HCT116 (cell line): ENCODE data around the gene PCDHA11. TPM values are rescaled to one million over a fixed set of nuclear protein-coding genes. Genes with fewer than 3 reads are reported as not detected.
"Not testable (repeated sequence)": the region's sequence is repeated elsewhere in the genome, so short reads cannot be mapped to it uniquely, and the experiment has no call there.

Source experiments
- ATAC-seq: fragments of 200-7000 bp; cut with Tn5 transposase; 2 replicates; pipeline ENCODE4 v1.9.1; 2020; ENCODE audit warnings: mild to moderate bottlenecking, moderate library complexity
- BruUV-seq: library from RNA; stranded (reverse); fragments of 400-500 nt; replicated peaks from 2 replicates; lab custom pipeline; 2021; lab: Mats Ljungman, UMichigan
- CTCF ChIA-PET: fragments of 300-600 bp; sonication (Branson Sonifier 250); formaldehyde crosslinking; loops from one replicate; lab custom pipeline; 2021; ENCODE audit warnings: antibody characterized with exemption; lab: Charles Lee
- POLR2A ChIA-PET: fragments of 300-600, 350-600 bp; sonication (Branson Sonifier 250); formaldehyde crosslinking; loops from one replicate; lab custom pipeline; 2021; ENCODE audit warnings: antibody characterized with exemption; lab: Charles Lee
- RAD21 ChIA-PET, 2 experiments: fragments of 300-600 bp; sonication (Branson Sonifier 250); formaldehyde crosslinking; loops; one replicate each; lab custom pipeline; 2023; ENCODE audit warnings: low total read pairs in 2 of 2; ENCODE audit not compliant: uncharacterized antibody in 2 of 2, unreplicated experiment in 2 of 2, low non-redundant PET in 1 of 2; lab: Charles Lee
- DNase-seq: peaks from one replicate; pipeline ENCODE4 v3.0.0-alpha.2; 2010; ENCODE audit warnings: low read depth, low spot score
- H2AFZ ChIP-seq: fragments of 200-600 bp; shearing (Covaris generic), sonication (generic); 2 replicates; pipeline ENCODE4 v1.6.1; 2017; ENCODE audit warnings: low read depth, mixed run types, mixed read lengths, antibody characterized with exemption, low read length; ENCODE audit not compliant: poor library complexity, severe bottlenecking
- H3K27ac ChIP-seq: 2 replicates; pipeline ENCODE4 v1.5.1; 2012; ENCODE audit warnings: low read depth, low read length
- H3K27me3 ChIP-seq: fragments of 200-600 bp; sonication (generic); 2 replicates; pipeline ENCODE4 v1.6.1; 2016; ENCODE audit warnings: mixed run types, low read length, mixed read lengths; ENCODE audit not compliant: insufficient read depth
- H3K36me3 ChIP-seq, 2 experiments: fragments of 200-500 bp in 1 of 2; fragments of 200-600 bp in 1 of 2; sonication (Bioruptor generic) in 1 of 2; sonication (generic) in 1 of 2; 2 replicates each; pipeline versions ENCODE4 v1.5.1 to v1.6.1; 2014 to 2016; ENCODE audit warnings: low read length in 2 of 2, inconsistent platforms in 1 of 2, mixed read lengths in 1 of 2, mixed run types in 1 of 2; ENCODE audit not compliant: insufficient read depth in 2 of 2, control insufficient read depth in 1 of 2
- H3K4me1 ChIP-seq, 2 experiments: fragments of 200-600 bp in 1 of 2; sonication (generic) in 1 of 2; 2 replicates each; pipeline versions ENCODE4 v1.5.1 to v1.6.1; 2012 to 2017; ENCODE audit warnings: low read length in 2 of 2, inconsistent platforms in 1 of 2, mild to moderate bottlenecking in 1 of 2, mixed read lengths in 1 of 2, mixed run types in 1 of 2, moderate library complexity in 1 of 2; ENCODE audit not compliant: insufficient read depth in 2 of 2, control insufficient read depth in 1 of 2
- H3K4me2 ChIP-seq: fragments of 200-600 bp; sonication (generic); 2 replicates; pipeline ENCODE4 v1.6.1; 2017; ENCODE audit warnings: mixed run types, low read length, mixed read lengths
- H3K4me3 ChIP-seq, 2 experiments: fragments of 200-600 bp in 1 of 2; sonication (generic) in 1 of 2; replicated peaks in 1 of 2; 2 replicates each; pipeline ENCODE4 v1.5.1; 2011 to 2016; ENCODE audit warnings: low read length in 2 of 2, control low read depth in 1 of 2, low read depth in 1 of 2, mild to moderate bottlenecking in 1 of 2, mixed read lengths in 1 of 2, mixed run types in 1 of 2
- H3K79me2 ChIP-seq: fragments of 200-600 bp; sonication (generic); 2 replicates; pipeline ENCODE4 v1.6.1; 2017; ENCODE audit warnings: mild to moderate bottlenecking, mixed run types, low read length, moderate library complexity, mixed read lengths; ENCODE audit not compliant: insufficient read depth
- H3K9ac ChIP-seq: fragments of 200-600 bp; sonication (generic); 2 replicates; pipeline ENCODE4 v1.6.1; 2016; ENCODE audit warnings: low read length, mixed read lengths
- H3K9me2 ChIP-seq: fragments of 200-600 bp; sonication (generic), shearing (Covaris generic); 2 replicates; pipeline ENCODE4 v1.6.1; 2017; ENCODE audit warnings: mixed run types, mild to moderate bottlenecking, moderate library complexity; ENCODE audit not compliant: insufficient read depth
- H3K9me3 ChIP-seq, 2 experiments: fragments of 200-500 bp in 1 of 2; fragments of 200-600 bp in 1 of 2; sonication (Bioruptor generic) in 1 of 2; sonication (generic) in 1 of 2; 2 replicates each; pipeline ENCODE4 v1.6.1; 2014 to 2017; ENCODE audit warnings: low read length in 2 of 2, mixed read lengths in 2 of 2, inconsistent platforms in 1 of 2, low read depth in 1 of 2, mild to moderate bottlenecking in 1 of 2, mixed run types in 1 of 2, moderate library complexity in 1 of 2; ENCODE audit not compliant: control insufficient read depth in 1 of 2, insufficient read depth in 1 of 2
- H4K20me1 ChIP-seq: fragments of 200-600 bp; sonication (generic), shearing (Covaris generic); 2 replicates; pipeline ENCODE4 v1.6.1; 2017; ENCODE audit warnings: mixed run types, mild to moderate bottlenecking, moderate library complexity; ENCODE audit not compliant: insufficient read depth
- CTCF ChIP-seq, 3 experiments: fragments of 200-600 bp in 1 of 3; sonication (generic) in 1 of 3; IDR thresholded peaks in 2 of 3; conservative IDR thresholded peaks in 1 of 3; 2 replicates each; pipeline ENCODE4 v1.5.1; 2012 to 2017; ENCODE audit warnings: low read depth in 2 of 3, low read length in 2 of 3, antibody characterized with exemption in 1 of 3, borderline replicate concordance in 1 of 3, control low read depth in 1 of 3, mild to moderate bottlenecking in 1 of 3, mixed read lengths in 1 of 3, mixed run types in 1 of 3, moderate library complexity in 1 of 3; ENCODE audit not compliant: insufficient read depth in 1 of 3
- ELF1 ChIP-seq: IDR thresholded peaks from 2 replicates; pipeline ENCODE4 v1.6.1; 2012; ENCODE audit warnings: low read depth, borderline replicate concordance
- EZH2 ChIP-seq: fragments of 200-600 bp; sonication (generic); IDR thresholded peaks from 2 replicates; pipeline ENCODE4 v1.6.1; 2017; ENCODE audit warnings: antibody characterized with exemption, mixed run types
- EZH2phosphoT487 ChIP-seq: fragments of 200-600 bp; IDR thresholded peaks from 2 replicates; pipeline ENCODE4 v1.6.1; 2018; ENCODE audit warnings: antibody characterized with exemption, borderline replicate concordance
- FOSL1 ChIP-seq: IDR thresholded peaks from 2 replicates; pipeline ENCODE4 v1.6.1; 2012; ENCODE audit warnings: low read depth
- JUND ChIP-seq: IDR thresholded peaks from 2 replicates; pipeline ENCODE4 v1.6.1; 2012
- POLR2A ChIP-seq: IDR thresholded peaks from 2 replicates; pipeline ENCODE4 v1.7.0; 2011; ENCODE audit warnings: borderline replicate concordance; ENCODE audit not compliant: insufficient read depth, insufficient read length; ENCODE audit errors: extremely low read depth
- RAD21 ChIP-seq: IDR thresholded peaks from 2 replicates; pipeline ENCODE4 v1.6.1; 2012; ENCODE audit warnings: low read depth, mild to moderate bottlenecking
- ZFX ChIP-seq: fragments of 450-650 bp; IDR thresholded peaks from 2 replicates; pipeline ENCODE4 v1.6.1; 2017
- ZNF274 ChIP-seq: fragments of 200-500 bp; sonication (Bioruptor generic); IDR thresholded peaks from 2 replicates; pipeline ENCODE4 v1.6.1; 2014; ENCODE audit warnings: mild to moderate bottlenecking, low read depth, low read length, inconsistent platforms
- intact Hi-C: fragments of 100-400 bp; cut with micrococcal nuclease; formaldehyde crosslinking; loops from 2 replicates; pipeline ENCODE4 v1.10.0; 2022
- total RNA-seq: library from RNA; stranded (reverse); gene quantifications from one replicate; pipeline ENCODE4 v1.2.1, GENCODE V29; 2021; ENCODE audit not compliant: unreplicated experiment
- TF ChIP-seq, protein P1 (sequence below): IDR thresholded peaks from 2 replicates; pipeline ENCODE4 v1.6.1; 2012; ENCODE audit warnings: low read depth

PCDHA11 gene
- total RNA-seq, 1 experiment from 2014 or later = 0.27 TPM

DNA sequence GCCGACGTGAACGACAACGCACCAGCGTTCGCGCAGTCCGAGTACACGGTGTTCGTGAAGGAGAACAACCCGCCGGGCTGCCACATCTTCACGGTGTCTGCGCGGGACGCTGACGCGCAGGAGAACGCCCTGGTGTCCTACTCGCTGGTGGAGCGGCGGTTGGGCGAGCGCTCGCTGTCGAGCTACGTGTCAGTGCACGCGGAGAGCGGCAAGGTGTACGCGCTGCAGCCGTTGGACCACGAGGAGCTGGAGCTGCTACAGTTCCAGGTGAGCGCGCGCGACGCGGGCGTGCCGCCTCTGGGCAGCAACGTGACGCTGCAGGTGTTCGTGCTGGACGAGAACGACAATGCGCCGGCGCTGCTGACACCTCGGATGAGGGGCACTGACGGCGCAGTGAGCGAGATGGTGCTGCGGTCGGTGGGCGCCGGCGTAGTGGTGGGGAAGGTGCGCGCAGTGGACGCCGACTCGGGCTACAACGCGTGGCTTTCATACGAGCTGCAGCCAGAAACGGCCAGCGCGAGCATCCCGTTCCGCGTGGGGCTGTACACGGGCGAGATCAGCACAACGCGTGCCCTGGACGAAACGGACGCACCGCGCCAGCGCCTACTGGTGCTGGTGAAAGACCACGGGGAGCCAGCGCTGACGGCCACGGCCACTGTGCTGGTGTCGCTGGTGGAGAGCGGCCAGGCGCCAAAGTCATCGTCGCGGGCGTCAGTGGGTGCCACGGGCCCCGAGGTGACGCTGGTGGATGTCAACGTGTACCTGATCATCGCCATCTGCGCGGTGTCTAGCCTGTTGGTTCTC, 18.7 kb upstream of the PCDHA11 start:
- H2AFZ ChIP-seq, CTCF ChIA-PET, H4K20me1 ChIP-seq, H3K4me2 ChIP-seq, RAD21 ChIA-PET, H3K9ac ChIP-seq, H3K27ac ChIP-seq, H3K79me2 ChIP-seq, H3K4me3 ChIP-seq, POLR2A ChIA-PET, H3K9me3 ChIP-seq, H3K27me3 ChIP-seq, DNase-seq, H3K9me2 ChIP-seq, BruUV-seq, H3K36me3 ChIP-seq, ATAC-seq, H3K4me1 ChIP-seq: not testable (repeated sequence)
- intact Hi-C loops = loop anchor here (10.0 kb wide), 1 partner anchor 715 kb away; no protein-coding TSS in a partner anchor

GRCh38 chr5:140855772-140856674, 12.7 kb upstream of the PCDHA11 start, which contains the start of gene PCDHA10:
Gene PCDHA10 (plus strand): TSS chr5:140855897. CDS start chr5:140856049, 152 bp downstream.
- no peak within 1 kb of the TSS for H3K4me2 ChIP-seq
- TF ChIP-seq, protein P1, sequence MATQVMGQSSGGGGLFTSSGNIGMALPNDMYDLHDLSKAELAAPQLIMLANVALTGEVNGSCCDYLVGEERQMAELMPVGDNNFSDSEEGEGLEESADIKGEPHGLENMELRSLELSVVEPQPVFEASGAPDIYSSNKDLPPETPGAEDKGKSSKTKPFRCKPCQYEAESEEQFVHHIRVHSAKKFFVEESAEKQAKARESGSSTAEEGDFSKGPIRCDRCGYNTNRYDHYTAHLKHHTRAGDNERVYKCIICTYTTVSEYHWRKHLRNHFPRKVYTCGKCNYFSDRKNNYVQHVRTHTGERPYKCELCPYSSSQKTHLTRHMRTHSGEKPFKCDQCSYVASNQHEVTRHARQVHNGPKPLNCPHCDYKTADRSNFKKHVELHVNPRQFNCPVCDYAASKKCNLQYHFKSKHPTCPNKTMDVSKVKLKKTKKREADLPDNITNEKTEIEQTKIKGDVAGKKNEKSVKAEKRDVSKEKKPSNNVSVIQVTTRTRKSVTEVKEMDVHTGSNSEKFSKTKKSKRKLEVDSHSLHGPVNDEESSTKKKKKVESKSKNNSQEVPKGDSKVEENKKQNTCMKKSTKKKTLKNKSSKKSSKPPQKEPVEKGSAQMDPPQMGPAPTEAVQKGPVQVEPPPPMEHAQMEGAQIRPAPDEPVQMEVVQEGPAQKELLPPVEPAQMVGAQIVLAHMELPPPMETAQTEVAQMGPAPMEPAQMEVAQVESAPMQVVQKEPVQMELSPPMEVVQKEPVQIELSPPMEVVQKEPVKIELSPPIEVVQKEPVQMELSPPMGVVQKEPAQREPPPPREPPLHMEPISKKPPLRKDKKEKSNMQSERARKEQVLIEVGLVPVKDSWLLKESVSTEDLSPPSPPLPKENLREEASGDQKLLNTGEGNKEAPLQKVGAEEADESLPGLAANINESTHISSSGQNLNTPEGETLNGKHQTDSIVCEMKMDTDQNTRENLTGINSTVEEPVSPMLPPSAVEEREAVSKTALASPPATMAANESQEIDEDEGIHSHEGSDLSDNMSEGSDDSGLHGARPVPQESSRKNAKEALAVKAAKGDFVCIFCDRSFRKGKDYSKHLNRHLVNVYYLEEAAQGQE = no peak
- TF ChIP-seq CTCF (IDR thresholded peaks at IDR 0.05 in 2 of 3, conservative IDR thresholded peaks at IDR 0.05 in 1 of 3; ENCODE audit: borderline replicate concordance in 1 of 3, insufficient read depth in 1 of 3, low read depth in 2 of 3, low read length in 2 of 3) (peak; percentile 29 to 52 (median 43); a peak in 3 of 6 replicates), EZH2 (no peak), POLR2A (no peak), EZH2phosphoT487 (no peak), JUND (no peak), ZNF274 (no peak), ZFX (no peak), FOSL1 (no peak), ELF1 (no peak), RAD21 (peak; percentile 68)
- H3K9me3 ChIP-seq = no peaks in the 10 kb centered on the region
- ATAC-seq = no peak
- no peaks in the 10 kb centered on the region for H3K36me3 ChIP-seq
- H3K9me2 ChIP-seq = no peaks in the 10 kb centered on the region
- no peaks in the 10 kb centered on the region for H4K20me1 ChIP-seq
- no peaks in the 10 kb centered on the region for H3K4me1 ChIP-seq
- peak; percentile 42 for DNase-seq
- no peaks in the 10 kb centered on the region for H3K79me2 ChIP-seq
- no TSS peak for BruUV-seq
- no peak within 1 kb of the TSS for H3K27ac ChIP-seq
- H3K9ac ChIP-seq = no peak within 1 kb of the TSS
- no peak within 1 kb of the TSS for H3K4me3 ChIP-seq
- intact Hi-C loops = loop anchor here (1.0 to 10.0 kb wide), 2 partner anchors 185 to 709 kb away; no protein-coding TSS in a partner anchor
- H2AFZ ChIP-seq = peak within 1 kb of the TSS; percentile 58
- POLR2A ChIA-PET = no interaction called here
- RAD21 ChIA-PET = no interaction called here
- no peaks in the 10 kb centered on the region for H3K27me3 ChIP-seq
- CTCF ChIA-PET = interaction anchor here (1.1 to 1.3 kb wide), 4 partner anchors 9 to 708 kb away, joined by 3 to 9 read pairs (median 4); no protein-coding TSS in a partner anchor
